ENCODE measurements around the gene MAD2L2. TPM values are rescaled to one million over a fixed set of nuclear protein-coding genes. Genes with fewer than 3 reads are reported as not detected.

The MAD2L2 gene
- polyA plus RNA-seq, 2 of the 4 experiments (the other 2 are of a cell fraction) = 31.2 to 32.5 TPM

DNA sequence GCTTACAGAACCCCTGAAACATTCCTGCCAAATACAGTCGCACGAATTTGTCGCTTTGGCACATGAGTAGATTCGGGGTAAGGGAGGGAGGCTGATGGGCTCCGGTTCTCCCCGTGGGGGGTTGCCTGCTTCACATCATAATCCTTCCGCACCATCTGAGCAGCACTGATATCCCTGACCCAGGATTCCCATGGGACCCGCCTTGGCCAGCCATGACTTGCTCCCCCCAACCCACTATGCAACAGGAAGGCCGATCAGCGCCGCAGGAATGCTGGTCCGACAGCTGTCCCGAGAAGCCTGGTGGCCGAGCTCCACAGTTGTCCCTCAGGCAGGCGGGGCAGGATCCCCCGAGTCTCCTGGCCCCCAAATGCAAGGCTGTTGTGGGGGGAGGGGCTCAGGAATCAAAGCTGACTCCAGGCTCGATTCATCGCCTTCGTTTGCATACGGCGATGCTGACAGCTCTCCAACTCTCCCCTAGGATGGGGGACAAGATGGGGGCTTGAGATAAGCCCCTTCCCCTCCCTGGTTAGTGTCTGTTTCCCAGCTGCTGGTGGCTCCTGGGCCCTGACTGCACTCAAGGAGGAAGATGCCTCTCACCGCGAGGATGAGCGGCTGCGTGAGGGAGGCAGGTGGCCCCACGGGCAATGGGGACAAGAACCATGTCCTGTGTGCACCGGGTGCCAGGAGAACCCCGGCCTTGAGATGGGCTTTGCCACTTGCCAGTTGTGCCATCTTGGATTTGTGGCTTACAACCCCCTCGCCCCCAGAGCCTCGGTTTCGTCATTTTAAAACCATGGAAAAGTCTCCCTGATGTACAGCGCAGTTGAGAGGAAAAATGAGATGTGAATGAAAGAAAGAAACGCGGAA, 19.9 kb upstream of the MAD2L2 start:
- Histone ChIP-seq H3K9me3 (no peaks in the 10 kb centered on the region), H3K4me3 (no peak overlapping the region), H3K4me2 (no peak overlapping the region), H3K27ac (no peak overlapping the region), H3K4me1 (no peaks in the 10 kb centered on the region)
- POLR2A ChIA-PET = no interaction called here
- WGBS (ENCODE audit: missing lambda C conversion rate) = 72% methylated on average over 13 of the region's 34 CpGs
- TF ChIP-seq HOXB5 (CRISPR knock-in tag; IDR thresholded peaks at IDR 0.05) = no peak
- DNase-seq (ENCODE audit: low read depth in 1 of 2, low spot score in 1 of 2) (no peak), ATAC-seq (no peak), FAIRE-seq (no peak)
- CTCF ChIA-PET = interaction anchor here (0.6 to 1.5 kb wide), 4 partner anchors 14 to 1650 kb away, joined by 3 to 4 read pairs (median 4); no protein-coding TSS in a partner anchor

GRCh38 chr1:11697893-11698210, 16.9 kb upstream of the MAD2L2 start:
- TF ChIP-seq FOSL2 (IDR thresholded peaks at IDR 0.05) = no peak
- TF ChIP-seq FOSL2 (CRISPR knock-in tag; IDR thresholded peaks at IDR 0.05) = no peak
- TF ChIP-seq RFX5 (IDR thresholded peaks at IDR 0.05) = no peak
- no peak for TF ChIP-seq BCL3 (IDR thresholded peaks at IDR 0.05)
- no peak for ATAC-seq
- no peak for FAIRE-seq
- H3K4me2 ChIP-seq = no peak overlapping the region
- DNase-seq (ENCODE audit: low read depth in 1 of 2, low spot score in 1 of 2) = no peak
- 44% methylated on average over 5 of the region's 5 CpGs for WGBS (ENCODE audit: missing lambda C conversion rate)
- POLR2A ChIA-PET = no interaction called here
- CTCF ChIA-PET = interaction anchor here (0.8 to 1.5 kb wide), 3 partner anchors 22 to 48 kb away, joined by 3 to 5 read pairs (median 5); partner anchors contain the start of gene FBXO6
- H3K9me3 ChIP-seq = no peaks in the 10 kb centered on the region
- no peak overlapping the region for H3K4me3 ChIP-seq
- no peaks in the 10 kb centered on the region for H3K4me1 ChIP-seq
- H3K27ac ChIP-seq = no peak overlapping the region

DNA sequence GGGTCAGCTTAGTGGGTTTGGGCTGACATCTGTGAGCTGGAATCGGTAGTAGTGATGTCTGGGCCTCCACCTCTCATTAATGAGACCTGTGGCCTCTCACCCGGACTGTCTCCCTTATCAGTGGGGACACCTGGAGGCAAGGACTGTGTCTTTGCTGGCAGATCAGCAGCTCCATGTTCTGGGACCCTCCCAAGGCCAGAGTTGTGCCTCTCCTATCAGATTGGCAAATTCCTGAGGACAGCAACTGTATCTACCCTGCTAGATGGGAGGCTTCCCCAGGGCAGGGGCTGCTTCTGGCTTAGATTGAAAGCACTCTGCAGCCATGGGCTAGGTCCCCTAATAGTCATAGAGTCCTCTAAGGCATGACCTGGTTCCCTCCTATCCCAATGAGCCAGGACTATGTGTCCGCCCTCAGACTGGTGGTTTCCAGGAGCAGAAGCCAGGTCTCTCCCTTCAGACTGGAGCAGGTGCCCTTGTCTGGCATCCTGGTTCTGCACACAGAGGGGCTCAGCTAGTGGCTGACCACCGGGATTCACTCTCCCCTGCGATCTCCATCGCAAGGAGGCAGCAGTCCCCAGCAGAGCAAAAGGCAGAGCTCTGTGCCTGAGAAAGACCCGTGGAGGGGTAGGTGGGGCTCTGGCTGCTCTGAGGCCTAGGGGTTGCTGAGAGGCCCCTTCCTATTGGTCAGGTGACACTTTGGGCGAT, 16.4 kb upstream of the MAD2L2 start:
- ChIA-PET CTCF (interaction anchor here (0.6 to 1.5 kb wide), 3 partner anchors 23 to 89 kb away, joined by 5 read pairs; no protein-coding TSS in a partner anchor), POLR2A (no interaction called here)
- WGBS (ENCODE audit: missing lambda C conversion rate) = 40% methylated on average over 6 of the region's 8 CpGs

DNA sequence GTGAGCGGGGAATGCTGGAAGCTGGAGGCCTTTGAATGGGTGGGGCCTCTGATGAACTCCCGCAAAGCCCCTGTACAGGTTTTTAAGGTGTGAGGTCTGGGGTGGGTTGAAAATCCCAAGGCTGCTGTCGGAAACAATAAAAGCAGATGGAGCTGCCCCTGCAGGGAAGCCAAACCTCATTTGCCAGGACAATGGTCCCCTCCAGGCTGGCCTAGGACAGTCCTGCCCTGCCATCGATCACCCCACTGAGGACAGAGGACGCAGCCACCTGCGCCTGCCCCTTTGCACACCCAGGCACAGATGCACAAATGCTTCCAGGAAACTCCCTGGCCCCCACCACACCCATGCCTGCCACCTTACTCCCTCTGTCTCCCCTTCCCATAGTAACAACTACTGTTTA, 14.9 kb upstream of the MAD2L2 start:
- CTCF ChIA-PET = interaction anchor here (1.0 to 3.7 kb wide), 4 partner anchors 9 to 197 kb away, joined by 3 to 14 read pairs (median 4); no protein-coding TSS in a partner anchor
- FAIRE-seq = no peak
- no peak for DNase-seq (ENCODE audit: low read depth in 1 of 2, low spot score in 1 of 2)
- no peaks in the 10 kb centered on the region for H3K9me3 ChIP-seq
- WGBS (ENCODE audit: missing lambda C conversion rate) = 76% methylated on average over 6 of the region's 6 CpGs
- ATAC-seq = no peak
- TF ChIP-seq HOXA7 (CRISPR knock-in tag; IDR thresholded peaks at IDR 0.05) = no peak
- no peak for TF ChIP-seq BCL3 (IDR thresholded peaks at IDR 0.05)
- TF ChIP-seq HMGXB4 (CRISPR knock-in tag; IDR thresholded peaks at IDR 0.05; ENCODE audit: borderline replicate concordance) = no peak
- no peak for TF ChIP-seq POLR2AphosphoS2 (conservative IDR thresholded peaks at IDR 0.05; ENCODE audit: low read length)
- no peak for TF ChIP-seq ZFP36 (IDR thresholded peaks at IDR 0.05; ENCODE audit: borderline replicate concordance, partially characterized antibody)
- TF ChIP-seq POLR2A (IDR thresholded peaks at IDR 0.05; ENCODE audit: low read length) = no peak
- no peak for TF ChIP-seq HOXB13 (CRISPR knock-in tag; IDR thresholded peaks at IDR 0.05; ENCODE audit: low read depth)
- TF ChIP-seq, protein P1, sequence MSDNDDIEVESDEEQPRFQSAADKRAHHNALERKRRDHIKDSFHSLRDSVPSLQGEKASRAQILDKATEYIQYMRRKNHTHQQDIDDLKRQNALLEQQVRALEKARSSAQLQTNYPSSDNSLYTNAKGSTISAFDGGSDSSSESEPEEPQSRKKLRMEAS (IDR thresholded peaks at IDR 0.05) = no peak
- TF ChIP-seq CHD2 (IDR thresholded peaks at IDR 0.05; ENCODE audit: low read length, partially characterized antibody) = no peak
- no peak for TF ChIP-seq NR3C1 (IDR thresholded peaks at IDR 0.05)
- TF ChIP-seq PHF8 (IDR thresholded peaks at IDR 0.05; ENCODE audit: borderline replicate concordance, low read depth) = no peak
- no peak overlapping the region for H3K27ac ChIP-seq
- no peaks in the 10 kb centered on the region for H3K4me1 ChIP-seq
- no peak overlapping the region for H3K4me3 ChIP-seq
- POLR2A ChIA-PET = no interaction called here
- no peak overlapping the region for H3K4me2 ChIP-seq

More for the DNA sequence above, 16.4 kb upstream of the MAD2L2 start:
- Histone ChIP-seq H3K4me1 (no peaks in the 10 kb centered on the region), H3K4me2 (no peak overlapping the region), H3K4me3 (no peak overlapping the region), H3K27ac (no peak overlapping the region), H3K9me3 (no peaks in the 10 kb centered on the region)
- ATAC-seq = no peak
- TF ChIP-seq JUN (IDR thresholded peaks at IDR 0.05) (no peak), POLR2A (IDR thresholded peaks at IDR 0.05; ENCODE audit: low read length) (no peak), RNF2 (IDR thresholded peaks at IDR 0.05; ENCODE audit: borderline replicate concordance, low read depth) (no peak), HOXB5 (CRISPR knock-in tag; IDR thresholded peaks at IDR 0.05) (no peak), ESRRA (IDR thresholded peaks at IDR 0.05; ENCODE audit: borderline replicate concordance, low read length) (no peak), BHLHE40 (IDR thresholded peaks at IDR 0.05; ENCODE audit: low read depth, low read length) (no peak), CBX8 (IDR thresholded peaks at IDR 0.05) (no peak), SREBF2 (IDR thresholded peaks at IDR 0.05) (no peak), MAZ (IDR thresholded peaks at IDR 0.05; ENCODE audit: borderline replicate concordance, low read depth, low read length) (no peak), TP53 (CRISPR knock-in tag; IDR thresholded peaks at IDR 0.05) (no peak), KDM1A (IDR thresholded peaks at IDR 0.05; ENCODE audit: low read depth) (no peak), SMC3 (IDR thresholded peaks at IDR 0.05) (no peak), MYC (IDR thresholded peaks at IDR 0.05; ENCODE audit: borderline replicate concordance, low read length) (no peak)
- TF ChIP-seq, protein P2, sequence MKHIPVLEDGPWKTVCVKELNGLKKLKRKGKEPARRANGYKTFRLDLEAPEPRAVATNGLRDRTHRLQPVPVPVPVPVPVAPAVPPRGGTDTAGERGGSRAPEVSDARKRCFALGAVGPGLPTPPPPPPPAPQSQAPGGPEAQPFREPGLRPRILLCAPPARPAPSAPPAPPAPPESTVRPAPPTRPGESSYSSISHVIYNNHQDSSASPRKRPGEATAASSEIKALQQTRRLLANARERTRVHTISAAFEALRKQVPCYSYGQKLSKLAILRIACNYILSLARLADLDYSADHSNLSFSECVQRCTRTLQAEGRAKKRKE (CRISPR knock-in tag; IDR thresholded peaks at IDR 0.05; ENCODE audit: low read depth) = no peak
- DNase-seq (ENCODE audit: low read depth in 1 of 2, low spot score in 1 of 2) = no peak
- no peak for FAIRE-seq
